Natural killer cell (primary cell): ENCODE measurements around the gene TMEM18. TPM values are rescaled to one million over a fixed set of nuclear protein-coding genes. Genes with fewer than 3 reads are reported as not detected.

ENCODE experiments used
- ATAC-seq, 3 donors: fragments of 150-1000 bp in 2 of 3; fragments of 200-7000 bp in 1 of 3; cut with Tn5 transposase; 1 replicate in 1 of 3; 2 replicates in 2 of 3; pipeline ENCODE4 v1.10.0; 2021; ENCODE audit warnings: mild to moderate bottlenecking in 2 of 3, moderate library complexity in 2 of 3
- DNase-seq, 2 donors: peaks; one replicate each; pipeline versions ENCODE4 v3.0.0 to v3.0.0-alpha.2; 2013 to 2021; ENCODE audit warnings: mixed read lengths in 1 of 2
- H3K27ac ChIP-seq: one replicate; pipeline ENCODE4 v1.5.1; 2013; ENCODE audit warnings: mild to moderate bottlenecking, low read length
- H3K27me3 ChIP-seq: one replicate; pipeline ENCODE4 v1.6.1; 2013; ENCODE audit warnings: low read length; ENCODE audit not compliant: control insufficient read depth, insufficient read depth
- H3K36me3 ChIP-seq: one replicate; pipeline ENCODE4 v1.6.1; 2013; ENCODE audit warnings: low read length; ENCODE audit not compliant: control insufficient read depth, insufficient read depth
- H3K4me1 ChIP-seq: one replicate; pipeline ENCODE4 v1.6.1; 2013; ENCODE audit warnings: low read length; ENCODE audit not compliant: control insufficient read depth, insufficient read depth
- H3K4me3 ChIP-seq: one replicate; pipeline ENCODE4 v1.5.1; 2013; ENCODE audit warnings: low read length
- H3K9me3 ChIP-seq: one replicate; pipeline ENCODE4 v1.6.1; 2013; ENCODE audit warnings: low read length; ENCODE audit not compliant: control insufficient read depth, insufficient read depth
- H3K27ac Mint-ChIP-seq, 2 donors: one replicate each; pipeline ENCODE4 v1.8.0; 2022; ENCODE audit warnings: mild to moderate bottlenecking in 2 of 2, mixed read lengths in 2 of 2, moderate library complexity in 1 of 2
- H3K27me3 Mint-ChIP-seq, 2 donors: one replicate each; pipeline ENCODE4 v1.8.0; 2022; ENCODE audit warnings: low read depth in 2 of 2, mixed read lengths in 2 of 2
- H3K36me3 Mint-ChIP-seq: one replicate; pipeline ENCODE4 v1.8.0; 2022; ENCODE audit warnings: mixed read lengths
- H3K4me1 Mint-ChIP-seq, 2 donors: one replicate each; pipeline ENCODE4 v1.8.0; 2022; ENCODE audit warnings: mixed read lengths in 2 of 2
- H3K4me3 Mint-ChIP-seq: one replicate; pipeline ENCODE4 v1.8.0; 2022; ENCODE audit warnings: mild to moderate bottlenecking, moderate library complexity, mixed read lengths
- H3K9me3 Mint-ChIP-seq, 2 donors: one replicate each; pipeline ENCODE4 v1.8.0; 2022; ENCODE audit warnings: mixed read lengths in 2 of 2
- CTCF ChIP-seq: fragments of 200-600 bp; IDR thresholded peaks from one replicate; pipeline ENCODE4 v1.8.0; 2022; ENCODE audit warnings: antibody characterized with exemption
- WGBS: methylation state at CpG from one replicate; pipeline ENCODE4 v1.1.7; 2013; ENCODE audit warnings: missing lambda C conversion rate; ENCODE audit not compliant: insufficient coverage; 5-methylcytosine and 5-hydroxymethylcytosine counted together
- intact Hi-C: fragments of 100-400 bp; cut with micrococcal nuclease; formaldehyde crosslinking; loops from one replicate; pipeline ENCODE4 v1.14.2; 2022
- total RNA-seq, 4 donors: library from RNA; stranded (reverse); fragments of 120-200 nt in 1 of 4; gene quantifications; one replicate each; pipeline versions ENCODE4 v1.2.3 to v1.2.4, GENCODE V29; 2013 to 2022

TMEM18 gene
- total RNA-seq, 3 donors from 2014 or later (not counting 1 experiment from before 2014, with no cell fraction given): 22.0 to 30.8 (median 22.1) TPM

- no peaks in the 10 kb centered on the region for H3K9me3 Mint-ChIP-seq
- ATAC-seq: no peak
- H3K4me1 ChIP-seq: no peaks in the 10 kb centered on the region
- 95% methylated on average over 4 of the region's 5 CpGs for WGBS
- no peaks in the 10 kb centered on the region for H3K36me3 ChIP-seq
- no peaks in the 10 kb centered on the region for H3K27me3 ChIP-seq
- no peak overlapping the region for H3K27ac Mint-ChIP-seq
- H3K36me3 Mint-ChIP-seq: no peaks in the 10 kb centered on the region
- no peak overlapping the region for H3K4me3 Mint-ChIP-seq
- intact Hi-C loops: no loop called here
- H3K27ac ChIP-seq: no peak overlapping the region
- peaks cover 32 to 51% of the 10 kb centered on the region in 2 donors for H3K27me3 Mint-ChIP-seq
- H3K4me3 ChIP-seq: no peak overlapping the region
- no peak for TF ChIP-seq CTCF
- no peaks in the 10 kb centered on the region for H3K9me3 ChIP-seq
- H3K4me1 Mint-ChIP-seq: no peaks in the 10 kb centered on the region
- no peak for DNase-seq
Measured at GRCh38 chr2:723761-724160, 46.6 kb upstream of the TMEM18 start.

GRCh38 chr2:720842-721241 is 43.6 kb upstream of the TMEM18 start:
- no peaks in the 10 kb centered on the region for H3K4me1 ChIP-seq
- no peak for DNase-seq
- H3K4me3 ChIP-seq: no peak overlapping the region
- no peak overlapping the region for H3K4me3 Mint-ChIP-seq
- peaks cover 39 to 58% of the 10 kb centered on the region in 2 donors for H3K27me3 Mint-ChIP-seq
- H3K9me3 ChIP-seq: no peaks in the 10 kb centered on the region
- H3K9me3 Mint-ChIP-seq: no peaks in the 10 kb centered on the region
- H3K36me3 Mint-ChIP-seq: no peaks in the 10 kb centered on the region
- no peaks in the 10 kb centered on the region for H3K36me3 ChIP-seq
- no peak overlapping the region for H3K27ac Mint-ChIP-seq
- H3K27ac ChIP-seq: no peak overlapping the region
- intact Hi-C loops: no loop called here
- no peak for ATAC-seq
- TF ChIP-seq CTCF: no peak
- no peaks in the 10 kb centered on the region for H3K4me1 Mint-ChIP-seq
- no peaks in the 10 kb centered on the region for H3K27me3 ChIP-seq
- WGBS: 95% methylated on average over 21 of the region's 21 CpGs

- no peak overlapping the region for H3K27ac Mint-ChIP-seq
- Histone ChIP-seq H3K4me3 (no peak overlapping the region), H3K36me3 (no peaks in the 10 kb centered on the region), H3K27me3 (no peaks in the 10 kb centered on the region), H3K4me1 (no peaks in the 10 kb centered on the region), H3K27ac (no peak overlapping the region), H3K9me3 (no peaks in the 10 kb centered on the region)
- no peaks in the 10 kb centered on the region for H3K4me1 Mint-ChIP-seq
- ATAC-seq (no peak), DNase-seq (no peak)
- no peaks in the 10 kb centered on the region for H3K36me3 Mint-ChIP-seq
- no peak for TF ChIP-seq CTCF
- no peaks in the 10 kb centered on the region for H3K9me3 Mint-ChIP-seq
- intact Hi-C loops: loop anchor here (5.0 kb wide), 1 partner anchor 828 kb away; no protein-coding TSS in a partner anchor
- H3K27me3 Mint-ChIP-seq: peaks cover 32 to 51% of the 10 kb centered on the region in 2 donors
- H3K4me3 Mint-ChIP-seq: no peak overlapping the region
- WGBS: 54% methylated on average over 9 of the region's 9 CpGs
Measured at GRCh38 chr2:719734-720133, 42.5 kb upstream of the TMEM18 start.

- H3K4me3 Mint-ChIP-seq: no peak overlapping the region
- Histone ChIP-seq H3K27me3 (no peaks in the 10 kb centered on the region), H3K27ac (no peak overlapping the region), H3K9me3 (no peaks in the 10 kb centered on the region), H3K36me3 (no peaks in the 10 kb centered on the region), H3K4me3 (no peak overlapping the region), H3K4me1 (no peaks in the 10 kb centered on the region)
- DNase-seq: no peak
- H3K4me1 Mint-ChIP-seq: peaks cover 4% of the 10 kb centered on the region in 2 donors
- TF ChIP-seq CTCF: no peak
- intact Hi-C loops: loop anchor here (5.0 kb wide), 1 partner anchor 828 kb away; no protein-coding TSS in a partner anchor
- H3K27me3 Mint-ChIP-seq: peaks cover 30 to 45% of the 10 kb centered on the region in 2 donors
- no peak for ATAC-seq
- no peaks in the 10 kb centered on the region for H3K36me3 Mint-ChIP-seq
- H3K9me3 Mint-ChIP-seq: no peaks in the 10 kb centered on the region
- H3K27ac Mint-ChIP-seq: no peak overlapping the region
Measured at GRCh38 chr2:719191-719590, 42.0 kb upstream of the TMEM18 start.
